GM13976 (cell line): ENCODE results near the gene TMPRSS5.

Experiments
- DNase-seq: peaks from one replicate; pipeline ENCODE4 v3.0.0; 2012; ENCODE audit warnings: low spot score
- CTCF ChIP-seq: IDR thresholded peaks from 2 replicates; pipeline ENCODE4 v1.5.1; 2012; ENCODE audit warnings: borderline replicate concordance, mild to moderate bottlenecking; ENCODE audit not compliant: insufficient read depth; ENCODE audit errors: extremely low read depth, missing control alignments, control extremely low read depth
- in situ Hi-C: fragments of 300-500 bp; cut with MboI; formaldehyde crosslinking; loops from one replicate; pipeline ENCODE4 v1.12.0; 2022; ENCODE audit warnings: low sequenced_read_pairs, mixed read lengths, inconsistent platforms; ENCODE audit not compliant: unreplicated experiment

The TMPRSS5 gene

GRCh38 chr11:113690619-113691569 is 15.2 kb downstream of the TMPRSS5 start:
- TF ChIP-seq CTCF: peak; percentile 56

GRCh38 chr11:113689768-113690618 is 16.1 kb downstream of the TMPRSS5 start:
- no peak for DNase-seq
- no peak for TF ChIP-seq CTCF
- in situ Hi-C loops: no loop called here

More at GRCh38 chr11:113690619-113691569, 15.2 kb downstream of the TMPRSS5 start:
- in situ Hi-C loops: no loop called here
- peak; percentile 61 for DNase-seq

- no peak for TF ChIP-seq CTCF
- in situ Hi-C loops: no loop called here
- no peak for DNase-seq
Measured at GRCh38 chr11:113685654-113686359, 20.3 kb downstream of the TMPRSS5 start.

- DNase-seq: no peak
- no peak for TF ChIP-seq CTCF
- in situ Hi-C loops: no loop called here
Measured at GRCh38 chr11:113684496-113684895, 21.6 kb downstream of the TMPRSS5 start.

- in situ Hi-C loops: no loop called here
- no peak for DNase-seq
- TF ChIP-seq CTCF: no peak
Measured at GRCh38 chr11:113683481-113684046, 22.5 kb downstream of the TMPRSS5 start.
